ENCODE results near the gene KRTAP5-4. TPM values are rescaled to one million over a fixed set of nuclear protein-coding genes. Genes with fewer than 3 reads are reported as not detected.
A peak's percentile ranks its signal among the peaks of the same experiment; 100 is the strongest.
"Not testable (repeated sequence)": the region's sequence is repeated elsewhere in the genome, so short reads cannot be mapped to it uniquely, and the experiment has no call there.

KRTAP5-4 gene
- total RNA-seq, 1 experiment from 2014 or later, result not detected

DNA sequence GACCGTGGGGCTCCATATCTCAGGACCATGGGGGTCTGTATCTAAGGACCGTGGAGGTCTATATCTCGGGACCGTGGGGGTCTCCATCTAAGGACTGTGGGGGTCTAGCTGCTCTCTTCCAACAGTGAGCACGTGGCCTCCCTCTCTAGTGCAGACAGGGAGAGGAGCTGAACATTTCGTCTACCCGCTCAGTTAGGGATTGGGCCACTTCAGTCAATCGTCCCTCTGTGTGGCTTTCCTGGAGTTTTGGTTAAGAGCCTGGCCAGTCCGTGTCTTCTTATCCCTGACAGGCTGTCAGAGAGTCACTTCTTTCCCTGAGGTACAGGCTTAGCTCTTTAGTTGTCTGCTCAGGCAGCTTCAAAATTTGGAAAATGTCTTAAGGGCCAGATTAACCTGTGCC is 40.0 kb downstream of the KRTAP5-4 start:
- Histone ChIP-seq H3K4me3 (ENCODE audit: low read depth in 2 of 2, low read length in 2 of 2) (no peak overlapping the region), H3K27me3 (ENCODE audit: control insufficient read depth, insufficient read depth, low read length) (no peaks in the 10 kb centered on the region), H3K9me3 (ENCODE audit: control insufficient read depth, insufficient read depth, low read depth, low read length) (peaks cover 4% of the 10 kb centered on the region; the same call in 1 of the 2 replicates), H3K4me1 (ENCODE audit: control insufficient read depth, insufficient read depth, low read length) (no peaks in the 10 kb centered on the region), H3K36me3 (ENCODE audit: control insufficient read depth, insufficient read depth, low read length) (no peaks in the 10 kb centered on the region), H3K27ac (ENCODE audit: low read length) (no peak overlapping the region)
- DNase-seq (ENCODE audit: low read depth, low spot score) (no peak), ATAC-seq (peak; percentile 65)
- intact Hi-C loops (cut with micrococcal nuclease; ENCODE audit: unreplicated experiment) (no loop called here), in situ Hi-C loops (cut with HindIII; ENCODE audit: low pct_unique_long_range_greater_than_20kb, low sequenced_read_pairs) (no loop called here)
- CTCF ChIA-PET, result interaction anchor here (0.5 to 1.3 kb wide), 5 partner anchors 8 to 300 kb away, joined by 3 to 11 read pairs (median 4); no protein-coding TSS in a partner anchor
- no TSS peak for BruUV-seq (replicated peaks)
- POLR2A ChIA-PET, result interaction anchor here (0.6 kb wide), 1 partner anchor 377 kb away, joined by 7 read pairs; no protein-coding TSS in a partner anchor
- no peak for TF ChIP-seq SIN3A (IDR thresholded peaks at IDR 0.05; ENCODE audit: borderline replicate concordance, insufficient read depth, low read depth, low read length)
- TF ChIP-seq POLR2AphosphoS5 (IDR thresholded peaks at IDR 0.05; ENCODE audit: low read depth, low read length), result no peak
- TF ChIP-seq, protein P1, sequence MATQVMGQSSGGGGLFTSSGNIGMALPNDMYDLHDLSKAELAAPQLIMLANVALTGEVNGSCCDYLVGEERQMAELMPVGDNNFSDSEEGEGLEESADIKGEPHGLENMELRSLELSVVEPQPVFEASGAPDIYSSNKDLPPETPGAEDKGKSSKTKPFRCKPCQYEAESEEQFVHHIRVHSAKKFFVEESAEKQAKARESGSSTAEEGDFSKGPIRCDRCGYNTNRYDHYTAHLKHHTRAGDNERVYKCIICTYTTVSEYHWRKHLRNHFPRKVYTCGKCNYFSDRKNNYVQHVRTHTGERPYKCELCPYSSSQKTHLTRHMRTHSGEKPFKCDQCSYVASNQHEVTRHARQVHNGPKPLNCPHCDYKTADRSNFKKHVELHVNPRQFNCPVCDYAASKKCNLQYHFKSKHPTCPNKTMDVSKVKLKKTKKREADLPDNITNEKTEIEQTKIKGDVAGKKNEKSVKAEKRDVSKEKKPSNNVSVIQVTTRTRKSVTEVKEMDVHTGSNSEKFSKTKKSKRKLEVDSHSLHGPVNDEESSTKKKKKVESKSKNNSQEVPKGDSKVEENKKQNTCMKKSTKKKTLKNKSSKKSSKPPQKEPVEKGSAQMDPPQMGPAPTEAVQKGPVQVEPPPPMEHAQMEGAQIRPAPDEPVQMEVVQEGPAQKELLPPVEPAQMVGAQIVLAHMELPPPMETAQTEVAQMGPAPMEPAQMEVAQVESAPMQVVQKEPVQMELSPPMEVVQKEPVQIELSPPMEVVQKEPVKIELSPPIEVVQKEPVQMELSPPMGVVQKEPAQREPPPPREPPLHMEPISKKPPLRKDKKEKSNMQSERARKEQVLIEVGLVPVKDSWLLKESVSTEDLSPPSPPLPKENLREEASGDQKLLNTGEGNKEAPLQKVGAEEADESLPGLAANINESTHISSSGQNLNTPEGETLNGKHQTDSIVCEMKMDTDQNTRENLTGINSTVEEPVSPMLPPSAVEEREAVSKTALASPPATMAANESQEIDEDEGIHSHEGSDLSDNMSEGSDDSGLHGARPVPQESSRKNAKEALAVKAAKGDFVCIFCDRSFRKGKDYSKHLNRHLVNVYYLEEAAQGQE (IDR thresholded peaks at IDR 0.05; ENCODE audit: insufficient read depth in 1 of 2, low read depth in 2 of 2, low read length in 1 of 2), result no peak
- no peak for TF ChIP-seq TCF7L2 (IDR thresholded peaks at IDR 0.05; ENCODE audit: low read depth, low read length)

DNA sequence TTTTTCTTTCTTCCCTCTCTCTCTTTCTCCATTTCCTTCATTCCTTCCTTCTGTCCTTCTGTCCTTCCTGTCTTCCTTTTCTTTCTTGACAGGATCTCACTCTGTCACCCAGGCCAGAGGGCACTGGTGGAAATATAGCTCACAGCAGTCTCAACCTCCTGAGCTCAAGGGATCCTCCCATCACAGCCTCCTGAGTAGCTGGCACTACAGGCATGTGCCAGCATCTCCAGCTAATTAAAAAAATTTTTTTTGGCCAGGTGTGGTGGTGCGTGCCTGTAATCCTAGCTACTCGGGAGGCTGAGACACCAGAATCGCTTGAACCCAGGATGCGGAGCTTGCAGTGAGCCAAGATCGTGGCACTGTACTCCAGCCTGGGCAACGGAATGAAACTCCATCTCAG is 45.1 kb downstream of the KRTAP5-4 start:
- Histone ChIP-seq H3K4me3 (ENCODE audit: low read depth in 2 of 2, low read length in 2 of 2) (no peak overlapping the region), H3K4me1 (ENCODE audit: control insufficient read depth, insufficient read depth, low read length) (peaks cover 12% of the 10 kb centered on the region), H3K27ac (ENCODE audit: low read length) (no peak overlapping the region), H3K27me3 (ENCODE audit: control insufficient read depth, insufficient read depth, low read length) (no peaks in the 10 kb centered on the region; the same call in 1 of the 2 replicates), H3K9me3 (ENCODE audit: control insufficient read depth, insufficient read depth, low read depth, low read length) (peaks cover 4% of the 10 kb centered on the region; the same call in 1 of the 2 replicates), H3K36me3 (ENCODE audit: control insufficient read depth, insufficient read depth, low read length) (no peaks in the 10 kb centered on the region)
- BruUV-seq (replicated peaks), result no TSS peak
- intact Hi-C loops (cut with micrococcal nuclease; ENCODE audit: unreplicated experiment), result no loop called here
- no peak for TF ChIP-seq POLR2AphosphoS5 (IDR thresholded peaks at IDR 0.05; ENCODE audit: low read depth, low read length)
- no peak for TF ChIP-seq SIN3A (IDR thresholded peaks at IDR 0.05; ENCODE audit: borderline replicate concordance, insufficient read depth, low read depth, low read length)
- TF ChIP-seq, protein P2, sequence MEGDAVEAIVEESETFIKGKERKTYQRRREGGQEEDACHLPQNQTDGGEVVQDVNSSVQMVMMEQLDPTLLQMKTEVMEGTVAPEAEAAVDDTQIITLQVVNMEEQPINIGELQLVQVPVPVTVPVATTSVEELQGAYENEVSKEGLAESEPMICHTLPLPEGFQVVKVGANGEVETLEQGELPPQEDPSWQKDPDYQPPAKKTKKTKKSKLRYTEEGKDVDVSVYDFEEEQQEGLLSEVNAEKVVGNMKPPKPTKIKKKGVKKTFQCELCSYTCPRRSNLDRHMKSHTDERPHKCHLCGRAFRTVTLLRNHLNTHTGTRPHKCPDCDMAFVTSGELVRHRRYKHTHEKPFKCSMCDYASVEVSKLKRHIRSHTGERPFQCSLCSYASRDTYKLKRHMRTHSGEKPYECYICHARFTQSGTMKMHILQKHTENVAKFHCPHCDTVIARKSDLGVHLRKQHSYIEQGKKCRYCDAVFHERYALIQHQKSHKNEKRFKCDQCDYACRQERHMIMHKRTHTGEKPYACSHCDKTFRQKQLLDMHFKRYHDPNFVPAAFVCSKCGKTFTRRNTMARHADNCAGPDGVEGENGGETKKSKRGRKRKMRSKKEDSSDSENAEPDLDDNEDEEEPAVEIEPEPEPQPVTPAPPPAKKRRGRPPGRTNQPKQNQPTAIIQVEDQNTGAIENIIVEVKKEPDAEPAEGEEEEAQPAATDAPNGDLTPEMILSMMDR (IDR thresholded peaks at IDR 0.05), result no peak
- TF ChIP-seq TCF7L2 (IDR thresholded peaks at IDR 0.05; ENCODE audit: low read depth, low read length), result no peak
- TF ChIP-seq, protein P1 (IDR thresholded peaks at IDR 0.05; ENCODE audit: insufficient read depth in 1 of 2, low read depth in 2 of 2, low read length in 1 of 2), result no peak
- DNase-seq (ENCODE audit: low read depth, low spot score), result no peak
- POLR2A ChIA-PET, result no interaction called here
- CTCF ChIA-PET, result interaction anchor here (1.8 kb wide), 1 partner anchor 30 kb away, joined by 12 read pairs; no protein-coding TSS in a partner anchor
- in situ Hi-C loops (cut with HindIII; ENCODE audit: low pct_unique_long_range_greater_than_20kb, low sequenced_read_pairs), result no loop called here
- ATAC-seq, result no peak

DNA sequence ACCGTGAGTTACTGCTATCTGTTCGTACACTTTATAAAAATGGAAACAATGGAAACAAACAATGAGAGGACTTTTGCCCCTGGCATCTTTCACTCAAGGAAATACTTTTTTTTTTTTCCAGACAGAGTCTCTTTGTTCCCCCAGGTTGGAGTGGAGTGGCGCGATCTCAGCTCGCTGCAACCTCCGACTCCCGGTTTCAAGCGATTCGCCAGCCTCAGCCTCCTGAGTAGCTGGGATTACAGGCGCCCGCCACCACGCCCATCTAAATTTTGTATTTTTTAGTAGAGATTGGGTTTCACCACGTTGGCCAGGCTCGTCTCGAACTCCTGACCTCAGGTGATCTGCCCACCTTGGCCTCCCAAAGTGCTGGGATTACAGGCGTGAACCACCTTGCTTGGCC is 46.2 kb downstream of the KRTAP5-4 start:
- POLR2A ChIA-PET; H3K27me3 ChIP-seq (ENCODE audit: control insufficient read depth, insufficient read depth, low read length); DNase-seq (ENCODE audit: low read depth, low spot score); H3K27ac ChIP-seq (ENCODE audit: low read length); ATAC-seq; BruUV-seq (replicated peaks); in situ Hi-C loops (cut with HindIII; ENCODE audit: low pct_unique_long_range_greater_than_20kb, low sequenced_read_pairs); H3K9me3 ChIP-seq (ENCODE audit: control insufficient read depth, insufficient read depth, low read depth, low read length); H3K4me3 ChIP-seq (ENCODE audit: low read depth in 2 of 2, low read length in 2 of 2); H3K36me3 ChIP-seq (ENCODE audit: control insufficient read depth, insufficient read depth, low read length): not testable (repeated sequence)
- H3K4me1 ChIP-seq (ENCODE audit: control insufficient read depth, insufficient read depth, low read length), result peaks cover 17% of the 10 kb centered on the region
- intact Hi-C loops (cut with micrococcal nuclease; ENCODE audit: unreplicated experiment), result loop anchor here (1.0 kb wide), 1 partner anchor 29 kb away; no protein-coding TSS in a partner anchor
- CTCF ChIA-PET, result interaction anchor here (0.6 to 3.2 kb wide), 5 partner anchors 19 to 1134 kb away, joined by 4 to 95 read pairs (median 9); no protein-coding TSS in a partner anchor
